Spleen (tissue), 7 donors: ENCODE data around the gene TAB2.

Source experiments
- POLR2A ChIP-seq, 3 donors: fragments of 450-650 bp; IDR thresholded peaks; one replicate each; pipeline ENCODE4 v1.5.1; 2017; ENCODE audit warnings: antibody characterized with exemption in 3 of 3, mild to moderate bottlenecking in 1 of 3
- POLR2AphosphoS5 ChIP-seq, 3 donors: sonication (generic); formaldehyde crosslinking; IDR thresholded peaks; one replicate each; pipeline ENCODE4 v1.5.1; 2017; ENCODE audit warnings: antibody characterized with exemption in 3 of 3
- TF ChIP-seq, protein P1 (sequence below), 11 experiments: fragments of 200-600 bp in 7 of 11; fragments of 450-650 bp in 4 of 11; sonication (generic) in 4 of 11; IDR thresholded peaks in 8 of 11; conservative IDR thresholded peaks in 3 of 11; 1 replicate in 7 of 11; 2 replicates in 4 of 11; pipeline versions ENCODE4 v1.4.0 to v1.8.0; 2016 to 2021; ENCODE audit warnings: antibody characterized with exemption in 11 of 11, inconsistent platforms in 4 of 11, mild to moderate bottlenecking in 1 of 11
- donor health status: DM: no; HTN: no; CAD: no; lungs with moderate emphysema.
- donor health status: DM: no; HTN: no; CAD: no.
- donor health status: DM: no; HTN: no; CAD: no.

DNA sequence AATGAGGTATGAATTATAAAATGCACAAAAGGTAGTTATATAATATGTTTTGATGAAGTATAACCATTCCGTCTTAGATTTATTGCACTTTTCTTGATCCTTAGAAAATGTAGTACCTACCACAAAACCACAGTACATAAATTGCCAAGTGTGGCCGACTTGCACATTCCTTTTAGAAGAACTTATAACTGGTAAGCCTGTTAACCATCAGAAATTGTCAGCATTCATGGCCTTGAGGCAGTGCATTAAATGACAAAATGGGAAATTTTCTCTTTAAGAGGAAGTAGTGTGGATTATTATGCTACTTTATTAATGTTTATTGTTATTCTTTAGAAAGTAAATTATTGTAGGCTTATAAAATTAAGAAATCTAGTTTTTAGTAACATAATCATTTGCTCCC is 29.6 kb downstream of the TAB2 start:
- TF ChIP-seq, protein P1, sequence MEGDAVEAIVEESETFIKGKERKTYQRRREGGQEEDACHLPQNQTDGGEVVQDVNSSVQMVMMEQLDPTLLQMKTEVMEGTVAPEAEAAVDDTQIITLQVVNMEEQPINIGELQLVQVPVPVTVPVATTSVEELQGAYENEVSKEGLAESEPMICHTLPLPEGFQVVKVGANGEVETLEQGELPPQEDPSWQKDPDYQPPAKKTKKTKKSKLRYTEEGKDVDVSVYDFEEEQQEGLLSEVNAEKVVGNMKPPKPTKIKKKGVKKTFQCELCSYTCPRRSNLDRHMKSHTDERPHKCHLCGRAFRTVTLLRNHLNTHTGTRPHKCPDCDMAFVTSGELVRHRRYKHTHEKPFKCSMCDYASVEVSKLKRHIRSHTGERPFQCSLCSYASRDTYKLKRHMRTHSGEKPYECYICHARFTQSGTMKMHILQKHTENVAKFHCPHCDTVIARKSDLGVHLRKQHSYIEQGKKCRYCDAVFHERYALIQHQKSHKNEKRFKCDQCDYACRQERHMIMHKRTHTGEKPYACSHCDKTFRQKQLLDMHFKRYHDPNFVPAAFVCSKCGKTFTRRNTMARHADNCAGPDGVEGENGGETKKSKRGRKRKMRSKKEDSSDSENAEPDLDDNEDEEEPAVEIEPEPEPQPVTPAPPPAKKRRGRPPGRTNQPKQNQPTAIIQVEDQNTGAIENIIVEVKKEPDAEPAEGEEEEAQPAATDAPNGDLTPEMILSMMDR (IDR thresholded peaks at IDR 0.05 in 8 of 11, conservative IDR thresholded peaks at IDR 0.05 in 3 of 11) = no peak
- TF ChIP-seq POLR2A (IDR thresholded peaks at IDR 0.05) (no peak), POLR2AphosphoS5 (IDR thresholded peaks at IDR 0.05) (no peak)
